Activated T-helper 17 cell treated with anti-CD3 and anti-CD28 coated beads, Interleukin-2, amount 50 U/mL, for 72 hours (primary cell): ENCODE data around the gene RPL4. TPM values are rescaled to one million over a fixed set of nuclear protein-coding genes. Genes with fewer than 3 reads are reported as not detected.
"Not testable (repeated sequence)": the region's sequence is repeated elsewhere in the genome, so short reads cannot be mapped to it uniquely, and the experiment has no call there.

Source experiments
- ATAC-seq: fragments of 150-1000 bp; cut with Tn5 transposase; replicated peaks from 2 replicates; pipeline ENCODE4 v1.10.0; 2021; ENCODE audit warnings: mild to moderate bottlenecking, moderate library complexity
- H3K27ac Mint-ChIP-seq: one replicate; pipeline ENCODE4 v1.8.0; 2022; ENCODE audit warnings: mixed read lengths
- H3K27me3 Mint-ChIP-seq: one replicate; pipeline ENCODE4 v1.8.0; 2022; ENCODE audit warnings: mixed read lengths
- H3K36me3 Mint-ChIP-seq: one replicate; pipeline ENCODE4 v1.8.0; 2022; ENCODE audit warnings: low read depth, mild to moderate bottlenecking, mixed read lengths
- H3K4me1 Mint-ChIP-seq: one replicate; pipeline ENCODE4 v1.8.0; 2022; ENCODE audit warnings: mixed read lengths
- H3K4me3 Mint-ChIP-seq: one replicate; pipeline ENCODE4 v1.8.0; 2022; ENCODE audit warnings: mild to moderate bottlenecking, mixed read lengths
- H3K9me3 Mint-ChIP-seq: one replicate; pipeline ENCODE4 v1.8.0; 2022; ENCODE audit warnings: mixed read lengths
- total RNA-seq, 2 donors: library from RNA; stranded (reverse); gene quantifications; one replicate each; pipeline ENCODE4 v1.2.3, GENCODE V29; 2022

RPL4 gene
- total RNA-seq, 2 donors from 2014 or later = 3,367 to 4,238 TPM

- Mint-ChIP-seq H3K4me3 (peak overlapping the region; percentile 88), H3K36me3 (peaks cover 97% of the 10 kb centered on the region), H3K4me1 (peaks cover 20% of the 10 kb centered on the region), H3K27ac (peak overlapping the region; percentile 66)
- not testable (repeated sequence) for H3K27me3 Mint-ChIP-seq, ATAC-seq, H3K9me3 Mint-ChIP-seq
Measured at GRCh38 chr15:66500346-66500745, 4.3 kb downstream of the RPL4 start.

GRCh38 chr15:66498501-66499386 is 5.9 kb downstream of the RPL4 start:
- Mint-ChIP-seq H3K36me3 (peaks cover 96% of the 10 kb centered on the region), H3K27me3 (no peaks in the 10 kb centered on the region), H3K9me3 (no peaks in the 10 kb centered on the region), H3K27ac (peak overlapping the region; percentile 92), H3K4me1 (peaks cover 28% of the 10 kb centered on the region), H3K4me3 (peak overlapping the region; percentile 94)
- no peak for ATAC-seq

- Mint-ChIP-seq H3K4me3 (peak within 1 kb of the TSS; percentile 94), H3K36me3 (peaks cover 96% of the 10 kb centered on the region), H3K27me3 (no peaks in the 10 kb centered on the region), H3K4me1 (peaks cover 25% of the 10 kb centered on the region), H3K9me3 (no peaks in the 10 kb centered on the region), H3K27ac (peak within 1 kb of the TSS; percentile 92)
- ATAC-seq = peak; percentile 93
Measured at GRCh38 chr15:66497502-66498455, 6.9 kb downstream of the RPL4 start, which contains the start of gene SNAPC5. Gene SNAPC5, minus strand, starts transcription at chr15:66497762. Its CDS starts 31 bp downstream, at chr15:66497731.

- Mint-ChIP-seq H3K9me3 (no peaks in the 10 kb centered on the region), H3K27me3 (no peaks in the 10 kb centered on the region), H3K27ac (peak overlapping the region; percentile 92), H3K4me1 (peaks cover 22% of the 10 kb centered on the region), H3K36me3 (peaks cover 96% of the 10 kb centered on the region), H3K4me3 (peak overlapping the region; percentile 94)
- ATAC-seq = peak; percentile 30
Measured at GRCh38 chr15:66496951-66497501, 7.6 kb downstream of the RPL4 start.

- H3K9me3 Mint-ChIP-seq = no peaks in the 10 kb centered on the region
- H3K4me3 Mint-ChIP-seq = no peak overlapping the region
- peaks cover 96% of the 10 kb centered on the region for H3K36me3 Mint-ChIP-seq
Measured at GRCh38 chr15:66494262-66494661, 10.4 kb downstream of the RPL4 start.

GRCh38 chr15:66491846-66492245 is 12.8 kb downstream of the RPL4 start:
- Mint-ChIP-seq H3K4me1 (peaks cover 11% of the 10 kb centered on the region), H3K4me3 (no peak overlapping the region), H3K27me3 (no peaks in the 10 kb centered on the region), H3K27ac (no peak overlapping the region), H3K36me3 (peaks cover 96% of the 10 kb centered on the region), H3K9me3 (no peaks in the 10 kb centered on the region)
- no peak for ATAC-seq

More at GRCh38 chr15:66494262-66494661, 10.4 kb downstream of the RPL4 start:
- H3K27ac Mint-ChIP-seq = no peak overlapping the region
- peaks cover 16% of the 10 kb centered on the region for H3K4me1 Mint-ChIP-seq
- H3K27me3 Mint-ChIP-seq = no peaks in the 10 kb centered on the region
- no peak for ATAC-seq

GRCh38 chr15:66489179-66489791 is 15.4 kb downstream of the RPL4 start:
- no peak overlapping the region for H3K4me3 Mint-ChIP-seq

GRCh38 chr15:66488525-66488924 is 16.1 kb downstream of the RPL4 start:
- peaks cover 99% of the 10 kb centered on the region for H3K36me3 Mint-ChIP-seq
- H3K9me3 Mint-ChIP-seq = no peaks in the 10 kb centered on the region
- ATAC-seq = no peak
- no peaks in the 10 kb centered on the region for H3K27me3 Mint-ChIP-seq
- no peak overlapping the region for H3K27ac Mint-ChIP-seq
- no peak overlapping the region for H3K4me3 Mint-ChIP-seq
- no peaks in the 10 kb centered on the region for H3K4me1 Mint-ChIP-seq

More at GRCh38 chr15:66489179-66489791, 15.4 kb downstream of the RPL4 start:
- H3K36me3 Mint-ChIP-seq = peaks cover 99% of the 10 kb centered on the region
- no peak for ATAC-seq
- no peaks in the 10 kb centered on the region for H3K27me3 Mint-ChIP-seq
- no peak overlapping the region for H3K27ac Mint-ChIP-seq
- H3K9me3 Mint-ChIP-seq = no peaks in the 10 kb centered on the region
- H3K4me1 Mint-ChIP-seq = peaks cover 2% of the 10 kb centered on the region

- H3K27me3 Mint-ChIP-seq = no peaks in the 10 kb centered on the region
- no peak for ATAC-seq
- no peak overlapping the region for H3K27ac Mint-ChIP-seq
- H3K36me3 Mint-ChIP-seq = peaks cover 99% of the 10 kb centered on the region
- no peak overlapping the region for H3K4me3 Mint-ChIP-seq
- no peaks in the 10 kb centered on the region for H3K9me3 Mint-ChIP-seq
- H3K4me1 Mint-ChIP-seq = peaks cover 13% of the 10 kb centered on the region
Measured at GRCh38 chr15:66486887-66487286, 17.8 kb downstream of the RPL4 start.

- H3K9me3 Mint-ChIP-seq = no peaks in the 10 kb centered on the region
- no peak for ATAC-seq
- peaks cover 94% of the 10 kb centered on the region for H3K36me3 Mint-ChIP-seq
- peak overlapping the region; percentile 64 for H3K27ac Mint-ChIP-seq
- H3K4me1 Mint-ChIP-seq = peaks cover 13% of the 10 kb centered on the region
- H3K4me3 Mint-ChIP-seq = no peak overlapping the region
- H3K27me3 Mint-ChIP-seq = no peaks in the 10 kb centered on the region
Measured at GRCh38 chr15:66484539-66485112, 20.0 kb downstream of the RPL4 start.

GRCh38 chr15:66483131-66483566 is 21.5 kb downstream of the RPL4 start:
- Mint-ChIP-seq H3K27ac (no peak overlapping the region), H3K9me3 (no peaks in the 10 kb centered on the region), H3K36me3 (peaks cover 86% of the 10 kb centered on the region), H3K4me1 (peaks cover 18% of the 10 kb centered on the region), H3K27me3 (no peaks in the 10 kb centered on the region), H3K4me3 (no peak overlapping the region)
- ATAC-seq = no peak

GRCh38 chr15:66482539-66482938 is 22.1 kb downstream of the RPL4 start:
- ATAC-seq = no peak

GRCh38 chr15:66481107-66481856 is 23.4 kb downstream of the RPL4 start:
- Mint-ChIP-seq H3K4me1 (peaks cover 23% of the 10 kb centered on the region), H3K9me3 (no peaks in the 10 kb centered on the region), H3K4me3 (no peak overlapping the region), H3K36me3 (peaks cover 67% of the 10 kb centered on the region), H3K27ac (peak overlapping the region; percentile 80), H3K27me3 (no peaks in the 10 kb centered on the region)
- ATAC-seq = no peak

More at GRCh38 chr15:66482539-66482938, 22.1 kb downstream of the RPL4 start:
- Mint-ChIP-seq H3K36me3 (peaks cover 79% of the 10 kb centered on the region), H3K4me1 (peaks cover 18% of the 10 kb centered on the region), H3K27me3 (no peaks in the 10 kb centered on the region), H3K4me3 (no peak overlapping the region), H3K27ac (peak overlapping the region; percentile 80), H3K9me3 (no peaks in the 10 kb centered on the region)
